Astrocyte (in vitro differentiated cells and primary cell): ENCODE data around the gene SLC37A1. TPM values are rescaled to one million over a fixed set of nuclear protein-coding genes. Genes with fewer than 3 reads are reported as not detected.

Source experiments
- DNase-seq: peaks from one replicate; pipeline ENCODE4 v3.0.0-alpha.2; 2010; ENCODE audit warnings: low read depth
- FAIRE-seq: peaks from 2 replicates; lab custom pipeline; 2011; peaks lifted over from hg19 to GRCh38; lab: Jason Lieb, UNC
- H2AFZ ChIP-seq: 2 replicates; pipeline ENCODE4 v1.6.0; 2012; ENCODE audit warnings: low read depth, low read length, inconsistent platforms
- H3K27ac ChIP-seq: 2 replicates; pipeline ENCODE4 v1.5.1; 2011; ENCODE audit warnings: low read depth, low read length, inconsistent platforms
- H3K27me3 ChIP-seq: 2 replicates; pipeline ENCODE4 v1.6.0; 2011; ENCODE audit warnings: low read length, inconsistent platforms; ENCODE audit not compliant: insufficient read depth
- H3K36me3 ChIP-seq: 2 replicates; pipeline ENCODE4 v1.5.1; 2011; ENCODE audit warnings: low read length, inconsistent platforms; ENCODE audit not compliant: insufficient read depth
- H3K4me1 ChIP-seq: 2 replicates; pipeline ENCODE4 v1.5.1; 2011; ENCODE audit warnings: low read length, inconsistent platforms; ENCODE audit not compliant: insufficient read depth
- H3K4me2 ChIP-seq: 2 replicates; pipeline ENCODE4 v1.6.0; 2012; ENCODE audit warnings: low read length, inconsistent platforms
- H3K4me3 ChIP-seq: 2 replicates; pipeline ENCODE4 v1.5.1; 2011; ENCODE audit warnings: low read depth, mild to moderate bottlenecking, low read length, inconsistent platforms; ENCODE audit not compliant: insufficient read depth
- H3K79me2 ChIP-seq: 2 replicates; pipeline ENCODE4 v1.6.0; 2012; ENCODE audit warnings: mild to moderate bottlenecking, low read length, inconsistent platforms; ENCODE audit not compliant: insufficient read depth
- H3K9ac ChIP-seq: 2 replicates; pipeline ENCODE4 v1.6.0; 2012; ENCODE audit warnings: mild to moderate bottlenecking, low read length, inconsistent platforms
- H3K9me3 ChIP-seq: 2 replicates; pipeline ENCODE4 v1.5.1; 2012; ENCODE audit warnings: low read depth, mild to moderate bottlenecking, low read length, inconsistent platforms; ENCODE audit not compliant: insufficient read depth
- H4K20me1 ChIP-seq: 2 replicates; pipeline ENCODE4 v1.6.0; 2012; ENCODE audit warnings: low read length, inconsistent platforms; ENCODE audit not compliant: insufficient read depth
- H3K27ac Mint-ChIP-seq: one replicate; pipeline ENCODE4 v1.8.0; 2021; ENCODE audit warnings: mild to moderate bottlenecking, mixed read lengths; ENCODE audit not compliant: unreplicated experiment
- H3K27me3 Mint-ChIP-seq: one replicate; pipeline ENCODE4 v1.8.0; 2021; ENCODE audit warnings: low read depth, mixed read lengths; ENCODE audit not compliant: unreplicated experiment
- H3K36me3 Mint-ChIP-seq: one replicate; pipeline ENCODE4 v1.8.0; 2021; ENCODE audit warnings: low read depth, mixed read lengths; ENCODE audit not compliant: unreplicated experiment
- H3K4me1 Mint-ChIP-seq: one replicate; pipeline ENCODE4 v1.8.0; 2021; ENCODE audit warnings: low read depth, mixed read lengths; ENCODE audit not compliant: unreplicated experiment
- H3K4me3 Mint-ChIP-seq: one replicate; pipeline ENCODE4 v1.8.0; 2021; ENCODE audit warnings: mild to moderate bottlenecking, moderate library complexity, mixed read lengths; ENCODE audit not compliant: unreplicated experiment
- H3K9me3 Mint-ChIP-seq: one replicate; pipeline ENCODE4 v1.8.0; 2021; ENCODE audit warnings: mild to moderate bottlenecking, mixed read lengths; ENCODE audit not compliant: unreplicated experiment
- CTCF ChIP-seq: IDR thresholded peaks from 2 replicates; pipeline ENCODE4 v1.5.1; 2011; ENCODE audit warnings: low read depth, mild to moderate bottlenecking, inconsistent platforms, low read length, moderate library complexity; ENCODE audit not compliant: insufficient read depth
- EZH2 ChIP-seq: IDR thresholded peaks from 2 replicates; pipeline ENCODE4 v1.6.1; 2012; ENCODE audit warnings: mild to moderate bottlenecking, low read length, inconsistent platforms; ENCODE audit not compliant: insufficient read depth
- total RNA-seq: library from RNA; stranded (reverse); gene quantifications from 2 replicates; pipeline ENCODE4 v1.2.1, GENCODE V29; 2021

SLC37A1 gene
- total RNA-seq, 1 donor from 2014 or later: 6.9 TPM

- no peak overlapping the region for H2AFZ ChIP-seq
- peaks cover 5% of the 10 kb centered on the region for H3K4me1 ChIP-seq
- H3K27ac ChIP-seq: no peak overlapping the region
- TF ChIP-seq CTCF (no peak), EZH2 (no peak)
- no peaks in the 10 kb centered on the region for H3K36me3 Mint-ChIP-seq
- no peak overlapping the region for H3K27ac Mint-ChIP-seq
- H3K27me3 ChIP-seq: peaks cover 4% of the 10 kb centered on the region
- no peak overlapping the region for H3K4me3 Mint-ChIP-seq
- H3K4me3 ChIP-seq: no peak overlapping the region
- H3K9ac ChIP-seq: no peak overlapping the region
- no peaks in the 10 kb centered on the region for H3K79me2 ChIP-seq
- no peaks in the 10 kb centered on the region for H4K20me1 ChIP-seq
- H3K9me3 Mint-ChIP-seq: peaks cover 3% of the 10 kb centered on the region
- H3K9me3 ChIP-seq: no peaks in the 10 kb centered on the region
- no peaks in the 10 kb centered on the region for H3K36me3 ChIP-seq
- FAIRE-seq (no peak), DNase-seq (no peak)
- peaks cover 19% of the 10 kb centered on the region for H3K4me1 Mint-ChIP-seq
- peaks cover 3% of the 10 kb centered on the region for H3K27me3 Mint-ChIP-seq
- no peak overlapping the region for H3K4me2 ChIP-seq
These were observed 37.9 kb upstream of the SLC37A1 start for GRCh38 chr21:42475526-42476387.

- Histone ChIP-seq H3K36me3 (no peaks in the 10 kb centered on the region), H3K9ac (no peak overlapping the region), H3K27ac (no peak overlapping the region), H2AFZ (no peak overlapping the region), H4K20me1 (no peaks in the 10 kb centered on the region), H3K9me3 (no peaks in the 10 kb centered on the region), H3K79me2 (no peaks in the 10 kb centered on the region), H3K4me1 (peaks cover 5% of the 10 kb centered on the region), H3K4me2 (no peak overlapping the region), H3K27me3 (peaks cover 4% of the 10 kb centered on the region), H3K4me3 (no peak overlapping the region)
- Mint-ChIP-seq H3K4me1 (peaks cover 19% of the 10 kb centered on the region), H3K27ac (no peak overlapping the region), H3K27me3 (peaks cover 2% of the 10 kb centered on the region), H3K36me3 (no peaks in the 10 kb centered on the region), H3K4me3 (no peak overlapping the region), H3K9me3 (peaks cover 3% of the 10 kb centered on the region)
- DNase-seq (no peak), FAIRE-seq (no peak)
- TF ChIP-seq EZH2 (no peak), CTCF (no peak)
These were observed 37.0 kb upstream of the SLC37A1 start for GRCh38 chr21:42476388-42477331.
